NCI-H69 (cell line): ENCODE measurements around the gene FALEC.
A peak's percentile ranks its signal among the peaks of the same experiment; 100 is the strongest.

Source experiments
- DNase-seq: peaks from one replicate; lab custom pipeline; 2025; lab: John Stamatoyannopoulos, UW

The FALEC gene

GRCh38 chr1:150545486-150546032 is 30.0 kb downstream of the FALEC start:
- no peak for DNase-seq

- DNase-seq: no peak
Observed at GRCh38 chr1:150546294-150546937, 30.9 kb downstream of the FALEC start.

- no peak for DNase-seq
Observed at GRCh38 chr1:150548324-150548631, 32.7 kb downstream of the FALEC start.

GRCh38 chr1:150548632-150549495 is 33.3 kb downstream of the FALEC start, which contains the start of gene ADAMTSL4:
ADAMTSL4 (plus strand) TSS chr1:150549408; CDS start chr1:150552289, 2,881 bp downstream.
- DNase-seq: peak; percentile 81

- no peak for DNase-seq
Observed at GRCh38 chr1:150549496-150550221, 34.1 kb downstream of the FALEC start.

GRCh38 chr1:150550222-150551050 is 34.9 kb downstream of the FALEC start:
- no peak for DNase-seq

GRCh38 chr1:150551051-150551783 is 35.7 kb downstream of the FALEC start:
- DNase-seq: peak; percentile 24

- no peak for DNase-seq
Observed at GRCh38 chr1:150551784-150552127, 36.2 kb downstream of the FALEC start.

- no peak for DNase-seq
Observed at GRCh38 chr1:150552128-150552910, 36.8 kb downstream of the FALEC start.

- DNase-seq: no peak
Observed at GRCh38 chr1:150552911-150553289, 37.3 kb downstream of the FALEC start.

GRCh38 chr1:150553392-150554085 is 38.0 kb downstream of the FALEC start:
- no peak for DNase-seq

GRCh38 chr1:150554086-150554452 is 38.5 kb downstream of the FALEC start:
- DNase-seq: no peak

- no peak for DNase-seq
Observed at GRCh38 chr1:150555198-150555970, 39.8 kb downstream of the FALEC start.

- no peak for DNase-seq
Observed at GRCh38 chr1:150555971-150556865, 40.7 kb downstream of the FALEC start.

GRCh38 chr1:150557065-150557600 is 41.6 kb downstream of the FALEC start:
- DNase-seq: no peak

- DNase-seq: no peak
Observed at GRCh38 chr1:150557813-150558212, 42.3 kb downstream of the FALEC start.

GRCh38 chr1:150558303-150558704 is 42.8 kb downstream of the FALEC start:
- DNase-seq: no peak
